Loucy (cell line): ENCODE results near the gene RTP3.

Experiments used
- CTCF ChIP-seq: fragments of 200-600 bp; sonication (generic); conservative IDR thresholded peaks from 2 replicates; pipeline ENCODE4 v1.5.1; 2014; ENCODE audit warnings: mild to moderate bottlenecking, antibody characterized with exemption, low read length
- EZH2phosphoT487 ChIP-seq: fragments of 200-600 bp; IDR thresholded peaks from 2 replicates; pipeline ENCODE4 v1.6.1; 2018; ENCODE audit warnings: antibody characterized with exemption, mild to moderate bottlenecking, moderate library complexity, borderline replicate concordance

GRCh38 chr3:46464326-46465195 is 33.2 kb upstream of the RTP3 start, which contains the start of gene LTF:
- TF ChIP-seq CTCF = no peak
- no peak for TF ChIP-seq EZH2phosphoT487
